Lung (tissue), 12 donors: Measurements from ENCODE around the gene GHR. TPM values are rescaled to one million over a fixed set of nuclear protein-coding genes. Genes with fewer than 3 reads are reported as not detected.

ENCODE experiments used
- ATAC-seq: fragments of 200-7000 bp; cut with Tn5 transposase; one replicate; pipeline ENCODE4 v1.9.1; 2020; ENCODE audit warnings: moderate number of reproducible peaks; ENCODE audit not compliant: insufficient read depth, low FRiP score
- DNase-seq, 3 donors: peaks; one replicate each; pipeline ENCODE4 v3.0.0-alpha.2; 2013 to 2017
- H3K27ac ChIP-seq, 2 donors: one replicate each; pipeline ENCODE4 v1.5.1; 2013; ENCODE audit warnings: mild to moderate bottlenecking in 2 of 2, moderate library complexity in 2 of 2, control low read depth in 1 of 2, inconsistent platforms in 1 of 2, low read depth in 1 of 2, low read length in 1 of 2
- H3K27me3 ChIP-seq, 3 donors: one replicate each; pipeline ENCODE4 v1.5.1; 2013; ENCODE audit warnings: low read length in 2 of 3; ENCODE audit not compliant: control insufficient read depth in 3 of 3, insufficient read depth in 3 of 3
- H3K36me3 ChIP-seq, 4 donors: one replicate each; pipeline ENCODE4 v1.5.1; 2013; ENCODE audit warnings: low read length in 4 of 4, mild to moderate bottlenecking in 1 of 4, moderate library complexity in 1 of 4; ENCODE audit not compliant: control insufficient read depth in 4 of 4, insufficient read depth in 4 of 4
- H3K4me1 ChIP-seq, 5 donors: one replicate each; pipeline ENCODE4 v1.5.1; 2013; ENCODE audit warnings: low read length in 5 of 5, mild to moderate bottlenecking in 2 of 5, moderate library complexity in 1 of 5; ENCODE audit not compliant: control insufficient read depth in 5 of 5, insufficient read depth in 5 of 5
- H3K4me3 ChIP-seq: one replicate; pipeline ENCODE4 v1.5.1; 2013; ENCODE audit warnings: mild to moderate bottlenecking, control low read depth, moderate library complexity
- H3K9ac ChIP-seq, 2 donors: one replicate each; pipeline ENCODE4 v1.5.1; 2013; ENCODE audit warnings: low read length in 2 of 2, control low read depth in 1 of 2; ENCODE audit not compliant: insufficient read depth in 1 of 2
- H3K9me3 ChIP-seq, 4 donors: one replicate each; pipeline ENCODE4 v1.5.1; 2013; ENCODE audit warnings: low read length in 3 of 4, mild to moderate bottlenecking in 1 of 4, moderate library complexity in 1 of 4; ENCODE audit not compliant: control insufficient read depth in 4 of 4, insufficient read depth in 3 of 4
- CTCF ChIP-seq: IDR thresholded peaks from 2 replicates; pipeline ENCODE4 v1.5.1; 2012; ENCODE audit warnings: mild to moderate bottlenecking; ENCODE audit errors: control extremely low read depth, extremely low read depth
- WGBS, 2 donors: extraction: QIAGEN DNeasy Blood & Tissue Kit; methylation state at CpG; one replicate each; pipeline ENCODE4 v1.1.7; 2013; 5-methylcytosine and 5-hydroxymethylcytosine counted together
- polyA plus RNA-seq, 2 donors: library from polyadenylated mRNA; stranded (reverse); fragments of 200-250 nt; gene quantifications; one replicate each; pipeline ENCODE4 v1.2.1, GENCODE V29; 2013
- total RNA-seq, 2 donors: library from RNA; depleted of rRNA in 1 of 2; stranded (reverse); fragments of >200 nt in 1 of 2; gene quantifications; one replicate each; pipeline ENCODE4 v1.2.1, GENCODE V29; 2014 to 2021
- donor health status: control.
- donor health status: control.
- donor health status: Bipolar disorder and iron deficiency.
- donor health status: healthy.
- donor health status: DM: yes; HTN: yes; CAD: no.

The GHR gene
- total and polyA plus RNA-seq, 4 donors = 0.98 to 23.8 (median 3.2) TPM

GRCh38 chr5:42581845-42582244 is 158.6 kb downstream of the GHR start:
- Histone ChIP-seq H3K36me3 (peaks cover 0 to 7% (median 0%) of the 10 kb centered on the region in 4 donors), H3K9me3 (no peaks in the 10 kb centered on the region), H3K27me3 (no peaks in the 10 kb centered on the region), H3K4me3 (no peak overlapping the region), H3K27ac (no peak overlapping the region), H3K4me1 (peaks cover 0 to 7% (median 4%) of the 10 kb centered on the region in 5 donors), H3K9ac (no peak overlapping the region)
- no peak for DNase-seq
- no peak for ATAC-seq
- TF ChIP-seq CTCF = no peak
- WGBS, 2 donors = 93 to 95% methylated on average over 7 of the region's 7 CpGs

GRCh38 chr5:42582723-42583122 is 159.5 kb downstream of the GHR start:
- TF ChIP-seq CTCF = no peak
- ATAC-seq (peak; percentile 2), DNase-seq (no peak)
- H3K36me3 ChIP-seq = peaks cover 0 to 7% (median 0%) of the 10 kb centered on the region in 4 donors
- WGBS, 2 donors = 95 to 96% methylated on average over 13 of the region's 13 CpGs
- no peaks in the 10 kb centered on the region for H3K9me3 ChIP-seq
- no peak overlapping the region for H3K9ac ChIP-seq
- H3K27me3 ChIP-seq = no peaks in the 10 kb centered on the region
- peaks cover 0 to 14% (median 4%) of the 10 kb centered on the region in 5 donors for H3K4me1 ChIP-seq
- no peak overlapping the region for H3K27ac ChIP-seq
- no peak overlapping the region for H3K4me3 ChIP-seq

- DNase-seq (peak; percentile 36 to 68 (median 46)), ATAC-seq (peak; percentile 23)
- Histone ChIP-seq H3K27ac (no peak overlapping the region), H3K36me3 (peaks cover 0 to 7% (median 0%) of the 10 kb centered on the region in 4 donors), H3K27me3 (no peaks in the 10 kb centered on the region), H3K9me3 (no peaks in the 10 kb centered on the region), H3K9ac (no peak overlapping the region), H3K4me3 (no peak overlapping the region), H3K4me1 (peaks cover 0 to 17% (median 5%) of the 10 kb centered on the region in 5 donors)
- peak; percentile 62 for TF ChIP-seq CTCF
- WGBS, 2 donors = 16 to 23% methylated on average over 4 of the region's 4 CpGs
Observed at GRCh38 chr5:42583322-42583721, 160.1 kb downstream of the GHR start.

- no peak for ATAC-seq
- no peaks in the 10 kb centered on the region for H3K27me3 ChIP-seq
- no peak overlapping the region for H3K27ac ChIP-seq
- DNase-seq = peak in 1 of 3 donors; percentile 28
- H3K9ac ChIP-seq = no peak overlapping the region
- H3K4me3 ChIP-seq = no peak overlapping the region
- H3K4me1 ChIP-seq = peaks cover 3 to 30% (median 13%) of the 10 kb centered on the region in 5 donors
- H3K9me3 ChIP-seq = no peaks in the 10 kb centered on the region
- TF ChIP-seq CTCF = no peak
- H3K36me3 ChIP-seq = peaks cover 0 to 4% (median 0%) of the 10 kb centered on the region in 4 donors
- 9 to 10% methylated on average over 4 of the region's 4 CpGs for WGBS, 2 donors
Observed at GRCh38 chr5:42586625-42587024, 163.4 kb downstream of the GHR start.
